HUES6 (cell line): ENCODE measurements around the gene HCN2.

Experiments
- H3K27ac ChIP-seq: 2 replicates; pipeline ENCODE4 v1.7.0; 2013; ENCODE audit warnings: low read depth, mild to moderate bottlenecking, low read length, inconsistent platforms
- H3K27me3 ChIP-seq: 2 replicates; pipeline ENCODE4 v1.6.1; 2013; ENCODE audit warnings: low read length; ENCODE audit not compliant: control insufficient read depth, insufficient read depth
- H3K36me3 ChIP-seq: 2 replicates; pipeline ENCODE4 v1.6.1; 2013; ENCODE audit warnings: low read length; ENCODE audit not compliant: control insufficient read depth, insufficient read depth
- H3K4me1 ChIP-seq: 2 replicates; pipeline ENCODE4 v1.6.1; 2013; ENCODE audit warnings: low read length; ENCODE audit not compliant: control insufficient read depth, insufficient read depth
- H3K4me3 ChIP-seq: 2 replicates; pipeline ENCODE4 v1.5.1; 2013; ENCODE audit warnings: low read depth, low read length
- H3K9ac ChIP-seq: one replicate; pipeline ENCODE4 v1.6.1; 2013; ENCODE audit warnings: mild to moderate bottlenecking, low read length
- H3K9me3 ChIP-seq: 2 replicates; pipeline ENCODE4 v1.6.1; 2013; ENCODE audit warnings: low read depth, low read length; ENCODE audit not compliant: control insufficient read depth, insufficient read depth

Gene HCN2

GRCh38 chr19:588741-589692 lies 664 bp upstream of the HCN2 start:
- H3K27ac ChIP-seq, result no peak overlapping the region
- peaks cover 13% of the 10 kb centered on the region for H3K4me1 ChIP-seq
- peak overlapping the region; percentile 35 for H3K9ac ChIP-seq
- no peaks in the 10 kb centered on the region for H3K36me3 ChIP-seq
- peak overlapping the region; percentile 52 for H3K4me3 ChIP-seq
- H3K9me3 ChIP-seq, result no peaks in the 10 kb centered on the region
- H3K27me3 ChIP-seq, result peaks cover 57% of the 10 kb centered on the region

- Histone ChIP-seq H3K27ac (no peak overlapping the region), H3K9ac (no peak overlapping the region), H3K36me3 (no peaks in the 10 kb centered on the region), H3K27me3 (peaks cover 63% of the 10 kb centered on the region), H3K9me3 (no peaks in the 10 kb centered on the region), H3K4me1 (peaks cover 13% of the 10 kb centered on the region), H3K4me3 (peak overlapping the region; percentile 51; the same call in 1 of the 2 replicates)
These were observed 690 bp downstream of the HCN2 start for GRCh38 chr19:590396-590745.

- Histone ChIP-seq H3K27ac (no peak overlapping the region), H3K36me3 (no peaks in the 10 kb centered on the region), H3K27me3 (peaks cover 63% of the 10 kb centered on the region), H3K9ac (no peak overlapping the region), H3K4me1 (peaks cover 13% of the 10 kb centered on the region), H3K4me3 (peak overlapping the region; percentile 51; the same call in 1 of the 2 replicates), H3K9me3 (no peaks in the 10 kb centered on the region)
These were observed 1.0 kb downstream of the HCN2 start for GRCh38 chr19:590750-591098.

- H3K4me1 ChIP-seq, result peaks cover 13% of the 10 kb centered on the region
- H3K9me3 ChIP-seq, result no peaks in the 10 kb centered on the region
- no peak overlapping the region for H3K9ac ChIP-seq
- H3K4me3 ChIP-seq, result peak overlapping the region; percentile 51
- no peak overlapping the region for H3K27ac ChIP-seq
- H3K36me3 ChIP-seq, result no peaks in the 10 kb centered on the region
- H3K27me3 ChIP-seq, result peaks cover 63% of the 10 kb centered on the region
These were observed 1.6 kb downstream of the HCN2 start for GRCh38 chr19:591099-591958.

GRCh38 chr19:592101-592500 lies 2.4 kb downstream of the HCN2 start:
- peaks cover 13% of the 10 kb centered on the region for H3K4me1 ChIP-seq
- no peak overlapping the region for H3K9ac ChIP-seq
- H3K27ac ChIP-seq, result no peak overlapping the region
- H3K9me3 ChIP-seq, result no peaks in the 10 kb centered on the region
- no peak overlapping the region for H3K4me3 ChIP-seq
- H3K27me3 ChIP-seq, result peaks cover 63% of the 10 kb centered on the region
- H3K36me3 ChIP-seq, result no peaks in the 10 kb centered on the region

GRCh38 chr19:593055-593454 lies 3.4 kb downstream of the HCN2 start:
- Histone ChIP-seq H3K9ac (no peak overlapping the region), H3K27me3 (peaks cover 60% of the 10 kb centered on the region), H3K4me1 (peaks cover 13% of the 10 kb centered on the region), H3K27ac (no peak overlapping the region), H3K9me3 (no peaks in the 10 kb centered on the region), H3K36me3 (no peaks in the 10 kb centered on the region), H3K4me3 (no peak overlapping the region)

GRCh38 chr19:593505-593904 lies 3.8 kb downstream of the HCN2 start:
- H3K4me1 ChIP-seq, result peaks cover 10% of the 10 kb centered on the region
- H3K4me3 ChIP-seq, result no peak overlapping the region
- H3K36me3 ChIP-seq, result no peaks in the 10 kb centered on the region
- no peak overlapping the region for H3K27ac ChIP-seq
- no peaks in the 10 kb centered on the region for H3K9me3 ChIP-seq
- H3K27me3 ChIP-seq, result peaks cover 55% of the 10 kb centered on the region
- no peak overlapping the region for H3K9ac ChIP-seq

- no peak overlapping the region for H3K27ac ChIP-seq
- H3K4me3 ChIP-seq, result no peak overlapping the region
- H3K9me3 ChIP-seq, result no peaks in the 10 kb centered on the region
- no peaks in the 10 kb centered on the region for H3K36me3 ChIP-seq
- H3K27me3 ChIP-seq, result peaks cover 46% of the 10 kb centered on the region
- no peak overlapping the region for H3K9ac ChIP-seq
- H3K4me1 ChIP-seq, result 0 out of 2 replicates have a peak, but pooled peaks cover 2% of the 10 kb centered on the region
These were observed 4.7 kb downstream of the HCN2 start for GRCh38 chr19:594265-594870.

- no peak overlapping the region for H3K4me3 ChIP-seq
- H3K4me1 ChIP-seq, result 0 out of 2 replicates have a peak, but pooled peaks cover 2% of the 10 kb centered on the region
- no peaks in the 10 kb centered on the region for H3K9me3 ChIP-seq
- peaks cover 41% of the 10 kb centered on the region for H3K27me3 ChIP-seq
- no peak overlapping the region for H3K9ac ChIP-seq
- no peak overlapping the region for H3K27ac ChIP-seq
- no peaks in the 10 kb centered on the region for H3K36me3 ChIP-seq
These were observed 5.9 kb downstream of the HCN2 start for GRCh38 chr19:595326-596262.

GRCh38 chr19:596263-596655 lies 6.6 kb downstream of the HCN2 start:
- H3K27ac ChIP-seq, result no peak overlapping the region
- 0 out of 2 replicates have a peak, but pooled peaks cover 1% of the 10 kb centered on the region for H3K4me1 ChIP-seq
- H3K4me3 ChIP-seq, result no peak overlapping the region
- H3K9ac ChIP-seq, result no peak overlapping the region
- no peaks in the 10 kb centered on the region for H3K36me3 ChIP-seq
- H3K27me3 ChIP-seq, result peaks cover 34% of the 10 kb centered on the region
- peaks cover 2% of the 10 kb centered on the region for H3K9me3 ChIP-seq
